Epidermal melanocyte (primary cell): ENCODE measurements around the gene MIS18BP1.
"Not testable (repeated sequence)": the region's sequence is repeated elsewhere in the genome, so short reads cannot be mapped to it uniquely, and the experiment has no call there.

Experiments
- DNase-seq: peaks from one replicate; pipeline ENCODE4 v3.0.0; 2011; ENCODE audit warnings: low spot score; ENCODE audit not compliant: insufficient read length

Gene MIS18BP1

GRCh38 chr14:45253070-45253753 is at the start of gene MIS18BP1:
MIS18BP1 (minus strand) TSS chr14:45253202; CDS start chr14:45247286, 5,916 bp downstream.
- DNase-seq = peak; percentile 73

GRCh38 chr14:45298423-45299117 is 45.6 kb upstream of the MIS18BP1 start:
- DNase-seq = no peak

GRCh38 chr14:45294796-45295195 is 41.8 kb upstream of the MIS18BP1 start:
- DNase-seq = not testable (repeated sequence)

GRCh38 chr14:45290547-45290946 is 37.5 kb upstream of the MIS18BP1 start:
- DNase-seq = no peak

- DNase-seq = no peak
Observed at GRCh38 chr14:45287610-45288009, 34.6 kb upstream of the MIS18BP1 start.

GRCh38 chr14:45284802-45285201 is 31.8 kb upstream of the MIS18BP1 start:
- DNase-seq = no peak

- not testable (repeated sequence) for DNase-seq
Observed at GRCh38 chr14:45281731-45282400, 28.9 kb upstream of the MIS18BP1 start.

GRCh38 chr14:45271858-45272537 is 19.0 kb upstream of the MIS18BP1 start:
- no peak for DNase-seq

GRCh38 chr14:45270031-45270430 is 17.0 kb upstream of the MIS18BP1 start:
- no peak for DNase-seq

- DNase-seq = no peak
Observed at GRCh38 chr14:45267071-45267470, 14.1 kb upstream of the MIS18BP1 start.

- no peak for DNase-seq
Observed at GRCh38 chr14:45262637-45263036, 9.6 kb upstream of the MIS18BP1 start.

- DNase-seq = no peak
Observed at GRCh38 chr14:45261209-45261608, 8.2 kb upstream of the MIS18BP1 start.

- DNase-seq = no peak
Observed at GRCh38 chr14:45258805-45259204, 5.8 kb upstream of the MIS18BP1 start.

- no peak for DNase-seq
Observed at GRCh38 chr14:45258073-45258472, 5.1 kb upstream of the MIS18BP1 start.

GRCh38 chr14:45254771-45255170 is 1.8 kb upstream of the MIS18BP1 start:
- no peak for DNase-seq

- no peak for DNase-seq
Observed at GRCh38 chr14:45253754-45254310, 830 bp upstream of the MIS18BP1 start.

- DNase-seq = no peak
Observed at GRCh38 chr14:45252366-45253069, 484 bp downstream of the MIS18BP1 start.

- no peak for DNase-seq
Observed at GRCh38 chr14:45251912-45252311, 1.1 kb downstream of the MIS18BP1 start.

GRCh38 chr14:45249856-45250575 is 3.0 kb downstream of the MIS18BP1 start:
- no peak for DNase-seq

GRCh38 chr14:45247427-45247826 is 5.6 kb downstream of the MIS18BP1 start:
- DNase-seq = no peak
